ENCODE results near the gene THSD4.

DNA sequence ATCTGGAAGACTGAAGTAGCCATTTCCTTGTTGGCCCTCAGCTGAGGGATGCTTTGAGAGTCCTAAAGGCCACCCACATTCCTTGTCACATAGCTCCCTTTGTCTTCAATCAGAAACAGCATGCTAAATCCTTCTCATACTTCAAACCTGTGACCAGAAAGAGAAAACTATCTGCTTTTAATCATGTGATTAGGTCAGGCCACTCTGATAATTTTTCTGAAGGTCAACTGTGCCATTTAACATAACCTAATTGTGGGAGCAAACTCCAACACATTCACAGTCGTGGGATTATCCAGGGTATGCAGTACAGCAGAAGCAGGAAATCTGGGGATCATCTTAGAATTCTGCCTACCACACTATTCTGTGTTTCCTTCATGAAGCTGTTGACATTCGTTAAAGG lies 471.2 kb downstream of the THSD4 start:
- no peak for TF ChIP-seq POLR2A (IDR thresholded peaks at IDR 0.05)
- TF ChIP-seq, protein P1, sequence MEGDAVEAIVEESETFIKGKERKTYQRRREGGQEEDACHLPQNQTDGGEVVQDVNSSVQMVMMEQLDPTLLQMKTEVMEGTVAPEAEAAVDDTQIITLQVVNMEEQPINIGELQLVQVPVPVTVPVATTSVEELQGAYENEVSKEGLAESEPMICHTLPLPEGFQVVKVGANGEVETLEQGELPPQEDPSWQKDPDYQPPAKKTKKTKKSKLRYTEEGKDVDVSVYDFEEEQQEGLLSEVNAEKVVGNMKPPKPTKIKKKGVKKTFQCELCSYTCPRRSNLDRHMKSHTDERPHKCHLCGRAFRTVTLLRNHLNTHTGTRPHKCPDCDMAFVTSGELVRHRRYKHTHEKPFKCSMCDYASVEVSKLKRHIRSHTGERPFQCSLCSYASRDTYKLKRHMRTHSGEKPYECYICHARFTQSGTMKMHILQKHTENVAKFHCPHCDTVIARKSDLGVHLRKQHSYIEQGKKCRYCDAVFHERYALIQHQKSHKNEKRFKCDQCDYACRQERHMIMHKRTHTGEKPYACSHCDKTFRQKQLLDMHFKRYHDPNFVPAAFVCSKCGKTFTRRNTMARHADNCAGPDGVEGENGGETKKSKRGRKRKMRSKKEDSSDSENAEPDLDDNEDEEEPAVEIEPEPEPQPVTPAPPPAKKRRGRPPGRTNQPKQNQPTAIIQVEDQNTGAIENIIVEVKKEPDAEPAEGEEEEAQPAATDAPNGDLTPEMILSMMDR (IDR thresholded peaks at IDR 0.05) = no peak
